A549 (cell line): ENCODE data around the gene CNTNAP2. TPM values are rescaled to one million over a fixed set of nuclear protein-coding genes. Genes with fewer than 3 reads are reported as not detected.

Source experiments
- ATAC-seq, 2 experiments: fragments of 200-7000 bp in 1 of 2; fragments of >200 bp in 1 of 2; cut with Nextera tagmentation in 1 of 2; cut with Tn5 transposase in 1 of 2; 3 replicates each; pipeline versions ENCODE4 v1.8.0 to v1.9.1; 2018 to 2020; ENCODE audit warnings: mild to moderate bottlenecking in 1 of 2, moderate library complexity in 1 of 2
- CTCF ChIA-PET: fragments of 300-600 bp; sonication (Branson Sonifier 250); formaldehyde crosslinking; extraction: SDS; loops from one replicate; lab custom pipeline; 2021; ENCODE audit warnings: antibody characterized with exemption, inconsistent platforms; lab: Yijun Ruan, JAX
- POLR2A ChIA-PET: fragments of 350-600 bp; formaldehyde crosslinking; extraction: SDS; loops from one replicate; lab custom pipeline; 2021; ENCODE audit warnings: antibody characterized with exemption, inconsistent platforms; lab: Yijun Ruan, JAX
- DNase-seq, 2 experiments: peaks; one replicate each; pipeline versions ENCODE4 v3.0.0 to v3.0.0-alpha.2; 2011 to 2016; ENCODE audit warnings: low read depth in 1 of 2, low spot score in 1 of 2
- FAIRE-seq: peaks from 2 replicates; lab custom pipeline; 2011; peaks lifted over from hg19 to GRCh38; lab: Jason Lieb, UNC
- H3K27ac ChIP-seq, 2 experiments: fragments of >200 bp; sonication (Bioruptor Twin); formaldehyde crosslinking; 3 replicates each; pipeline ENCODE4 v1.5.1; 2016 to 2017
- H3K4me1 ChIP-seq: fragments of >200 bp; sonication (Bioruptor Twin); formaldehyde crosslinking; 3 replicates; pipeline ENCODE4 v1.6.1; 2016
- H3K4me2 ChIP-seq: fragments of >200 bp; sonication (Bioruptor Twin); formaldehyde crosslinking; 3 replicates; pipeline ENCODE4 v1.6.1; 2016
- H3K4me3 ChIP-seq: fragments of >200 bp; sonication (Bioruptor Twin); formaldehyde crosslinking; 3 replicates; pipeline ENCODE4 v1.5.1; 2016
- H3K9me3 ChIP-seq: fragments of >200 bp; sonication (Bioruptor Twin); formaldehyde crosslinking; 3 replicates; pipeline ENCODE4 v1.6.1; 2016
- CBX2 ChIP-seq: fragments of 200-600 bp; sonication (generic); IDR thresholded peaks from 2 replicates; pipeline ENCODE4 v1.6.1; 2016; ENCODE audit warnings: low read depth, mild to moderate bottlenecking, borderline replicate concordance
- CBX8 ChIP-seq: fragments of 200-600 bp; sonication (generic); IDR thresholded peaks from 2 replicates; pipeline ENCODE4 v1.6.1; 2016
- CEBPB ChIP-seq, 2 experiments: fragments of >200 bp in 1 of 2; sonication (Bioruptor Twin) in 1 of 2; formaldehyde crosslinking in 1 of 2; IDR thresholded peaks; 2 replicates each; pipeline ENCODE4 v1.6.1; 2012 to 2016
- EP300 ChIP-seq, 2 experiments: fragments of >200 bp; sonication (Bioruptor Twin); formaldehyde crosslinking; IDR thresholded peaks; 2 replicates in 1 of 2; 3 replicates in 1 of 2; pipeline ENCODE4 v1.6.1; 2016 to 2017
- ESRRA ChIP-seq: fragments of 150-350 bp; IDR thresholded peaks from 2 replicates; pipeline ENCODE4 v1.6.1; 2014; ENCODE audit warnings: mild to moderate bottlenecking, low read length, borderline replicate concordance
- FOXS1 ChIP-seq: fragments of 250-450 bp; sonication (Bioruptor Pico); IDR thresholded peaks from 2 replicates; pipeline ENCODE4 v1.5.0; 2020; ENCODE audit warnings: mild to moderate bottlenecking, moderate library complexity
- HEYL ChIP-seq: fragments of 250-450 bp; sonication (Bioruptor Pico); IDR thresholded peaks from 2 replicates; pipeline ENCODE4 v1.8.0; 2021; ENCODE audit warnings: mild to moderate bottlenecking, moderate library complexity
- HOXB13 ChIP-seq: fragments of 250-450 bp; sonication (Bioruptor Pico); IDR thresholded peaks from 2 replicates; pipeline ENCODE4 v1.5.0; 2020; ENCODE audit warnings: low read depth, mild to moderate bottlenecking, moderate library complexity
- HOXB5 ChIP-seq: fragments of 250-450 bp; sonication (Bioruptor Pico); IDR thresholded peaks from 2 replicates; pipeline ENCODE4 v1.5.0; 2020; ENCODE audit warnings: mild to moderate bottlenecking, moderate library complexity
- KDM5A ChIP-seq: fragments of 200-600 bp; sonication (generic); IDR thresholded peaks from 2 replicates; pipeline ENCODE4 v1.6.1; 2016; ENCODE audit warnings: antibody characterized with exemption, mild to moderate bottlenecking
- MAX ChIP-seq: IDR thresholded peaks from 2 replicates; pipeline ENCODE4 v1.6.1; 2012
- MAZ ChIP-seq: fragments of 150-350 bp; IDR thresholded peaks from 2 replicates; pipeline ENCODE4 v1.6.1; 2014; ENCODE audit warnings: antibody characterized with exemption, low read depth, low read length, borderline replicate concordance
- NFE2L2 ChIP-seq: fragments of 150-350 bp; conservative IDR thresholded peaks from 2 replicates; pipeline ENCODE4 v1.6.1; 2014; ENCODE audit warnings: low read length
- PHF8 ChIP-seq: fragments of 200-600 bp; sonication (generic); IDR thresholded peaks from 2 replicates; pipeline ENCODE4 v1.6.1; 2016; ENCODE audit warnings: low read depth, mild to moderate bottlenecking, antibody characterized with exemption, moderate library complexity, borderline replicate concordance
- POLR2AphosphoS2 ChIP-seq: conservative IDR thresholded peaks from 2 replicates; pipeline ENCODE4 v1.6.1; 2012; ENCODE audit warnings: low read length, improper control_type of control experiment, inconsistent platforms
- RAD21 ChIP-seq, 2 experiments: fragments of >200 bp in 1 of 2; sonication (Bioruptor Twin) in 1 of 2; formaldehyde crosslinking in 1 of 2; IDR thresholded peaks in 1 of 2; conservative IDR thresholded peaks in 1 of 2; 2 replicates in 1 of 2; 3 replicates in 1 of 2; pipeline ENCODE4 v1.6.1; 2012 to 2018; ENCODE audit warnings: inconsistent platforms in 1 of 2
- RARB ChIP-seq: fragments of 250-450 bp; sonication (Bioruptor Pico); IDR thresholded peaks from 2 replicates; pipeline ENCODE4 v1.8.0; 2021; ENCODE audit warnings: mild to moderate bottlenecking, moderate library complexity
- TFCP2L1 ChIP-seq: fragments of 250-450 bp; sonication (Bioruptor Pico); IDR thresholded peaks from 2 replicates; pipeline ENCODE4 v1.5.0; 2021; ENCODE audit warnings: mild to moderate bottlenecking
- WGBS: methylation state at CpG from one replicate; pipeline ENCODE4 v1.1.6; 2017; ENCODE audit errors: missing lambda C conversion rate; 5-methylcytosine and 5-hydroxymethylcytosine counted together
- polyA plus RNA-seq, 4 experiments: library from polyadenylated mRNA; depleted of rRNA in 3 of 4; stranded (reverse); fragments of >200 nt; fragmentation: RNase III in 1 of 4; extraction: RNeasy Plus Mini Kit Qiagen cat#74134 plus additional on column Dnase treatment in 1 of 4; gene quantifications; 2 replicates in 3 of 4; 3 replicates in 1 of 4; pipeline ENCODE4 v1.2.3, GENCODE V29; 2011 to 2017
- TF ChIP-seq, protein P1 (sequence below): IDR thresholded peaks from 2 replicates; pipeline ENCODE4 v1.6.1; 2012; ENCODE audit warnings: low read depth, borderline replicate concordance
- TF ChIP-seq, protein P2 (sequence below): fragments of 150-350 bp; IDR thresholded peaks from 2 replicates; pipeline ENCODE4 v1.6.1; 2014; ENCODE audit warnings: low read depth, mild to moderate bottlenecking, low read length

CNTNAP2 gene
- polyA plus RNA-seq, 2 of the 4 experiments (the other 2 are of a cell fraction) = 0.05 to 0.13 TPM

DNA sequence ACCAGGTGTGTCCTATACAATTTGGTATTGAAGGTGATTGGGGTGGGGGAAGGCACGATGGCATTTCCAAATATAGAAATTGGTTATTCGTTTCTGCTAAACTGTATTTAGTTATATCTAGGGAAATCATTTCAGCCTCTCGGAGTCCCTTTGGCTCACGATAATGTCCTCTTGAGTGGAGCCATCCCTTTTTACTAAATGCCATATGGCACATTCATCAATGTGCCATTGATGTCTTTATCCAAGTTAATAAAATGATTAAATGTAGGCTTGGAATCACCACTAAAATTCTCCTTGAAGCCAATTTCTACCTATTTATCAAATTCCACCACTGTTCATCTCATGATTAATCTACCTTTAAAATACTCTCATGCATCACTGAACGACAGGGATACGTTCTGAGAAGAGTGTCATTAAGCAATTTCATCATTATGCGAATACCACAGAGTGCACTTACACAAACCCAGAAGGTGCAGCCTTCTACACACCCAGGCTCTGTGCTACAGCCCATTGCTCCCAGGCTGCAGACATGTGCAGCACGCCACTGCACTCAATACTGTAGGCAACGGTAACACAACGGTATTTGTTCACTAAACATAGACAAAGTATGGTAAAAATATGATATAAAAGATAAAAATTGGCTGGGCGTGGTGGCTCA lies 2254.8 kb downstream of the CNTNAP2 start:
- Histone ChIP-seq H3K4me1 (no peaks in the 10 kb centered on the region), H3K9me3 (no peaks in the 10 kb centered on the region), H3K27ac (no peak overlapping the region), H3K4me2 (no peak overlapping the region)
- ChIA-PET POLR2A (no interaction called here), CTCF (no interaction called here)
- whole genome bisulfite sequencing = 46% methylated on average over 11 of the region's 11 CpGs
- no peak for DNase-seq
- FAIRE-seq = no peak
- ATAC-seq = no peak
- TF ChIP-seq, protein P1, sequence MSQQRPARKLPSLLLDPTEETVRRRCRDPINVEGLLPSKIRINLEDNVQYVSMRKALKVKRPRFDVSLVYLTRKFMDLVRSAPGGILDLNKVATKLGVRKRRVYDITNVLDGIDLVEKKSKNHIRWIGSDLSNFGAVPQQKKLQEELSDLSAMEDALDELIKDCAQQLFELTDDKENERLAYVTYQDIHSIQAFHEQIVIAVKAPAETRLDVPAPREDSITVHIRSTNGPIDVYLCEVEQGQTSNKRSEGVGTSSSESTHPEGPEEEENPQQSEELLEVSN = no peak
- no peak for TF ChIP-seq FOXS1 (CRISPR knock-in tag)
- TF ChIP-seq RAD21 (conservative IDR thresholded peaks at IDR 0.05 in 1 of 2, IDR thresholded peaks at IDR 0.05 in 1 of 2) = no peak
- TF ChIP-seq KDM5A = no peak
- no peak for TF ChIP-seq ESRRA
- TF ChIP-seq, all 56 proteins: peak for 0
- H3K4me3 ChIP-seq = no peak overlapping the region

DNA sequence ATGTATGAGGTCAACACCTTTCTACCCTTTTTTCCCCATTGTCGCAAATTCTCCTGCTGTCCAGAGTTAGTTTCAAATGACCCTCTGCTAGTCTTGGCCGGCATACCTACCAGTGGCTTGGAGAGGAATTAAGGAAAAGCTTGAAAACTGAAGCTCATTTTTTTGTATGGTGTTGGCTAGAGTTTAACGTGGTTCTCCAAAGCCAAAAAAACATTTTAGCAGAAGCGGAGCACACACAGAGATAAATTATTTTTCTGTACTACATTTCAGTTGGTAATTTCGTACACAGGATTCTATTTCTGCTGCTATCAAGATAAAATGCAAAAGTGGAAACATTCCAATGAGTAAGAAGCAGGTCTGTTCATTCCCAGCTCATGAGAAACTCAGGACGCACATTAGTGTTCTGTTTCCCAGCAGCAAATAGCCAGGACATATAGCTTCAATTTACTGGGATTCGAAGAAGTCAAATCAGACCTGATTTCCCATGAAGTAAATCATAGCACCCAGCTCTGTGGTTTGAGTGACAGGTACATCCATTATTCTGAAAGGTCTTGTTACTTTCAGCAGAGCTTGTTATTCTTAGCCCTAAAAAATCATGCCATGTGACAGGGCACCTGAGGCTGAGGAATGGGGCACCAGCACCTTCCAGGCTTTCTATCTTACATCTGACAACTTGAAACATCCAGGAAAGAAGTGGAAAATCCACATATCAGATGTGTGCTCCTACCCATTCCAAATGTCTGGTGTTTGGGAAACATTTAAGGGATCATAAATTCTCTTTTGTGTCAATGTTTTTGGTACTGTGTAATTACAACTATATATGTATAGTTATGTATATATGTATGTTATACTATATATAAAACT lies 2258.0 kb downstream of the CNTNAP2 start:
- Histone ChIP-seq H3K4me1 (no peaks in the 10 kb centered on the region), H3K9me3 (no peaks in the 10 kb centered on the region), H3K27ac (no peak overlapping the region), H3K4me2 (no peak overlapping the region), H3K4me3 (no peak overlapping the region)
- ATAC-seq (no peak), FAIRE-seq (no peak), DNase-seq (no peak)
- ChIA-PET POLR2A (no interaction called here), CTCF (no interaction called here)
- TF ChIP-seq CEBPB (IDR thresholded peaks at IDR 0.05) = no peak
- no peak for TF ChIP-seq NFE2L2
- TF ChIP-seq HOXB13 (CRISPR knock-in tag) = no peak
- WGBS = 42% methylated on average over 7 of the region's 7 CpGs

- 56% methylated on average over 9 of the region's 9 CpGs for WGBS
- no peak for DNase-seq
- FAIRE-seq = no peak
Measured at GRCh38 chr7:148379677-148380076, 2263.1 kb downstream of the CNTNAP2 start.

DNA sequence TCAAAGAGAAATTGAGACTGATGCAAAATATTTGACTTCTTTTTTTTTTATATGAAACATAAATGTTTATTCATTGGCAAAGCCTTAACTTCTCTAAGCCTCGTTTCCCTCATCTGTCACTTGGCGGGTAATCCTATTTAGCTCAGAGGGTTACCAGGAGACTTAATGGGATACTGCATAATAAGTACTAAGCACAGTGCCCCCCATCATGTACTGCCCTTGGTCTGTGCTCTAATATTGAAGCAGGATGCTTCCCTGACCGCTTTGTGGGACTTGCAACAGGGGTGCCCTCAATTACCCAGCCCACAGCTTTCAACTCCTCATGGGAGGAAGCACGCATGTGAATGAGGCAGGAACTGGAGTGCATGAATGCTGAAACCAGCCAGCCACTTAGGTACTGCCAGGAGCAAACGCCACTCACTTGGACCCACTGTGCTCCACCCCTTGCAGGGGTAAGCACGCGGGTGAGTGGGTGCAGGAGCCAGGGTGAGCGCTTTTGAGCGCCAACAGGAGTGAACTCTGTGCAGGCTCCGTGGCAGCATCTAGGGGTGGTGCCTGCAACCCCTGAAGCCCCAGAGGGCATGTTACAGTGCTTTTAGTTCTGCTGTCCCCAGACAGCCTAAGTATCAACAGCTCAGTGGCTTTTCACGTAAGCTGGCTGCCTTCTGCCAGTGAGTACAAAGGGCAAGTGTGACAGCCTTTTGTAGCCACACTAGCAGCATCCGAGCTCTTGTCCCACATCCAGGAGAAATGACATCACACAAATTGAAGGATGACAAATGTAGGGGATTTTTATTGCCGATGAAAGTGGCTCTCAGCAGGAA lies 2264.2 kb downstream of the CNTNAP2 start:
- Histone ChIP-seq H3K9me3 (no peaks in the 10 kb centered on the region), H3K4me3 (no peak overlapping the region), H3K4me1 (no peaks in the 10 kb centered on the region), H3K27ac (no peak overlapping the region), H3K4me2 (no peak overlapping the region)
- peak in 1 of 2 experiments; percentile 29; a peak in 2 of 6 replicates for ATAC-seq
- TF ChIP-seq, protein P1 = no peak
- TF ChIP-seq POLR2AphosphoS2 (no peak), ESRRA (no peak), EP300 (IDR thresholded peaks at IDR 0.05) (no peak), RARB (CRISPR knock-in tag) (no peak), FOXS1 (CRISPR knock-in tag) (no peak), CBX2 (no peak), HEYL (no peak), NFE2L2 (no peak), CBX8 (no peak), TFCP2L1 (no peak), HOXB5 (CRISPR knock-in tag) (no peak), PHF8 (no peak), MAZ (no peak)
- TF ChIP-seq, protein P2, sequence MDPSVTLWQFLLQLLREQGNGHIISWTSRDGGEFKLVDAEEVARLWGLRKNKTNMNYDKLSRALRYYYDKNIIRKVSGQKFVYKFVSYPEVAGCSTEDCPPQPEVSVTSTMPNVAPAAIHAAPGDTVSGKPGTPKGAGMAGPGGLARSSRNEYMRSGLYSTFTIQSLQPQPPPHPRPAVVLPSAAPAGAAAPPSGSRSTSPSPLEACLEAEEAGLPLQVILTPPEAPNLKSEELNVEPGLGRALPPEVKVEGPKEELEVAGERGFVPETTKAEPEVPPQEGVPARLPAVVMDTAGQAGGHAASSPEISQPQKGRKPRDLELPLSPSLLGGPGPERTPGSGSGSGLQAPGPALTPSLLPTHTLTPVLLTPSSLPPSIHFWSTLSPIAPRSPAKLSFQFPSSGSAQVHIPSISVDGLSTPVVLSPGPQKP = no peak
- POLR2A ChIA-PET = no interaction called here
- no peak for FAIRE-seq
- no peak for DNase-seq
- CTCF ChIA-PET = interaction anchor here (1.0 kb wide), 1 partner anchor 24 kb away, joined by 3 read pairs; no protein-coding TSS in a partner anchor
- 42% methylated on average over 13 of the region's 13 CpGs for WGBS

More at GRCh38 chr7:148379677-148380076, 2263.1 kb downstream of the CNTNAP2 start:
- TF ChIP-seq FOXS1 (CRISPR knock-in tag) = no peak
- TF ChIP-seq MAX = no peak
- Histone ChIP-seq H3K4me1 (no peaks in the 10 kb centered on the region), H3K9me3 (no peaks in the 10 kb centered on the region), H3K27ac (no peak overlapping the region), H3K4me2 (no peak overlapping the region), H3K4me3 (no peak overlapping the region)
- ATAC-seq = no peak
- ChIA-PET CTCF (interaction anchor here (1.0 kb wide), 1 partner anchor 25 kb away, joined by 3 read pairs; no protein-coding TSS in a partner anchor), POLR2A (no interaction called here)
